GM12874 (cell line): ENCODE data around the gene KCNA5.

Source experiments
- CTCF ChIP-seq: IDR thresholded peaks from 2 replicates; pipeline ENCODE4 v1.5.1; 2011; ENCODE audit warnings: low read depth, mild to moderate bottlenecking, control low read depth, low read length, moderate library complexity; ENCODE audit not compliant: insufficient read depth

KCNA5 gene

DNA sequence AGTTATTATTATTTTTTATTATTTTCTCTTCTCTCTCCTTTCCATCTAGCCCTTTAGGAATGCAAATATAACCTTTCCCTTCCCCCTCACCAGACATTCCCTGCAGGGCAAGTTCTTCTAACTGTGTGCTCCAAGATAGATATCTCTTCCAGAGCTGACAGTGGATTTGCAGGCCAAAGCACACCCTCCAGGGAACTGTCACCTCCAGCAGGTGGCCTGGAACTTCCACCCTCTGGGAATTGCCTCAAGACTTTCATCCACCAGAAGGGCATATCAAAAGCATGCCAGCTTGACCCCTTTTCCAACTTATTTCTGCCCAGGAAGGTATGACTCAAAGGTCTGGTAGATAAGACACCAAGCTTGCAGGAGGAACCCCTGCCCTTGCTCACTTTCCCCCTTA lies 13.6 kb upstream of the KCNA5 start:
- no peak for TF ChIP-seq CTCF

GRCh38 chr12:5031242-5031641 lies 12.4 kb upstream of the KCNA5 start:
- no peak for TF ChIP-seq CTCF

- TF ChIP-seq CTCF, result no peak
Measured at GRCh38 chr12:5031958-5032357, 11.7 kb upstream of the KCNA5 start.

- no peak for TF ChIP-seq CTCF
Measured at GRCh38 chr12:5032821-5033220, 10.9 kb upstream of the KCNA5 start.

- TF ChIP-seq CTCF, result no peak
Measured at GRCh38 chr12:5033883-5034282, 9.8 kb upstream of the KCNA5 start.

DNA sequence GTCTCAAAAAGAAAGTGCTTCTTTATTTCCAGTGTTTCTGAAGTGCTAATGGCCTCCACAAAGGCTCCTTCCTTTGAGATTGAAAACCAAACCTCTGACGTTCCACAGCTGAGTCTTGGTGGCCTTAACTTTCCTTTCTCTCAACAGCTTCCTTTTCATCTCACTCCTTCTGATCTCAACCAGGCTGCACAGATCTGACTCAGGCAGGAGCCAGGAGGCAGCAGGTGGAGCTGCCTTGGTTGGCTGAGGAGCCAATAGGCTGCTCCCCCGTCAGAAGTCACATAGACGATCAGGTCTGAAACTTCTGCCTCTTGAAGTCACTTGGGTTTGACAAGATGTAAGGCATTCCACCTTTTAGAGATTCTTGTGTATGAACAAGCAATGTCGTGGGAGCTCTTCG lies 9.1 kb upstream of the KCNA5 start:
- no peak for TF ChIP-seq CTCF

DNA sequence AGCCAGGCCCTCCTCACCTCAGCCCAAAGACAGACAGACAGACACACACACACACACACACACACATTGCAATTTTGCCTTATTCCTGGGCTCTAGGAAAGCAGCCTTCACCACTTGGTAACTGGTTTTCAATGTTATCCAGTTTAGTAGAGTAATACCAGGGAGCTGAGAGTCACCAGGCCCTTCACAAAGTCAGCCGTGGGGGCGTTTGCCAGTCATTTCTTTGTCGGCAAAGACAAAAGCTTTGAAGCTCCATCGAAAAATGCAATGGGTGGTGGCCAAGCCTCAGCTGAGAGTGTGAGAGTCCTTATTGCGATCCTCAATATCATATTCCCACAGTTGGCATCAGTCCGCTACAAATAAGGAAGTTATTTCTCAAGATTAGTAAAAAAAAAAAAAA lies 8.1 kb upstream of the KCNA5 start:
- no peak for TF ChIP-seq CTCF

- no peak for TF ChIP-seq CTCF
Measured at GRCh38 chr12:5036031-5036430, 7.6 kb upstream of the KCNA5 start.
